Keratinocyte (primary cell): ENCODE measurements around the gene ZBTB32.

Experiments
- CTCF ChIP-seq, 3 experiments: IDR thresholded peaks in 1 of 3; conservative IDR thresholded peaks in 1 of 3; optimal IDR thresholded peaks in 1 of 3; 2 replicates in 2 of 3; 3 replicates in 1 of 3; pipeline versions ENCODE3 to v1.5.1; 2011; ENCODE audit warnings: low read length in 3 of 3, mild to moderate bottlenecking in 3 of 3, moderate library complexity in 2 of 3, control low read depth in 1 of 3, inconsistent platforms in 1 of 3; ENCODE audit not compliant: insufficient read depth in 2 of 3; ENCODE audit errors: extremely low read depth in 1 of 3
- EZH2 ChIP-seq: IDR thresholded peaks from one replicate; pipeline ENCODE4 v1.6.1; 2012; ENCODE audit warnings: inconsistent platforms, mild to moderate bottlenecking, low read length, moderate library complexity

GRCh38 chr19:35665604-35666003 lies 38.8 kb upstream of the ZBTB32 start:
- TF ChIP-seq CTCF (optimal IDR thresholded peaks at IDR 0.05 in 1 of 3, IDR thresholded peaks at IDR 0.05 in 1 of 3, conservative IDR thresholded peaks at IDR 0.05 in 1 of 3; ENCODE audit: extremely low read depth in 1 of 3, insufficient read depth in 2 of 3, low read length in 3 of 3) (no peak), EZH2 (no peak)
